K562 (cell line): ENCODE data around the gene CASKIN2.

Source experiments
- CAMTA2 ChIP-seq: fragments of 250-450 bp; sonication (Bioruptor Pico); conservative IDR thresholded peaks from 2 replicates; pipeline ENCODE4 v1.5.1; 2022
- CREB1 ChIP-seq, 2 experiments: sonication (generic) in 1 of 2; formaldehyde crosslinking in 1 of 2; IDR thresholded peaks; 2 replicates each; pipeline versions ENCODE4 v1.6.1 to v1.8.0; 2012 to 2022; ENCODE audit warnings: inconsistent platforms in 1 of 2, mild to moderate bottlenecking in 1 of 2, missing genetic modification reagents in 1 of 2, moderate library complexity in 1 of 2
- PHB2 ChIP-seq: fragments of 450-650 bp; IDR thresholded peaks from 2 replicates; pipeline ENCODE4 v1.6.1; 2017; ENCODE audit warnings: low read depth
- TEAD2 ChIP-seq: fragments of 450-650 bp; IDR thresholded peaks from 2 replicates; pipeline ENCODE4 v1.6.1; 2016; ENCODE audit warnings: missing genetic modification characterization, control low read depth, missing compliant biosample characterization
- ZNF23 ChIP-seq: fragments of 250-450 bp; sonication (Bioruptor Pico); IDR thresholded peaks from 2 replicates; pipeline ENCODE4 v1.4.0; 2020; ENCODE audit warnings: mild to moderate bottlenecking
- ZNF384 ChIP-seq: IDR thresholded peaks from 2 replicates; pipeline ENCODE4 v1.6.1; 2012; ENCODE audit warnings: low read depth, low read length, improper control_type of control experiment
- ZNF764 ChIP-seq: fragments of 250-450 bp; sonication (Bioruptor Pico); IDR thresholded peaks from 2 replicates; pipeline ENCODE4 v1.4.0; 2020; ENCODE audit warnings: low read depth, mild to moderate bottlenecking, moderate library complexity
- TF ChIP-seq, protein P1 (sequence below), 3 experiments: IDR thresholded peaks in 2 of 3; conservative IDR thresholded peaks in 1 of 3; 2 replicates each; pipeline ENCODE4 v1.5.1; 2011 to 2012; ENCODE audit warnings: low read length in 3 of 3, mild to moderate bottlenecking in 3 of 3, control low read depth in 2 of 3, improper control_type of control experiment in 1 of 3, inconsistent platforms in 1 of 3, low read depth in 1 of 3, mixed read lengths in 1 of 3, moderate library complexity in 1 of 3; ENCODE audit not compliant: insufficient read depth in 2 of 3
- TF ChIP-seq, protein P2 (sequence below): fragments of 450-650 bp; IDR thresholded peaks from 2 replicates; pipeline ENCODE4 v1.6.1; 2014; ENCODE audit warnings: low read depth, mild to moderate bottlenecking, moderate library complexity, borderline replicate concordance

DNA sequence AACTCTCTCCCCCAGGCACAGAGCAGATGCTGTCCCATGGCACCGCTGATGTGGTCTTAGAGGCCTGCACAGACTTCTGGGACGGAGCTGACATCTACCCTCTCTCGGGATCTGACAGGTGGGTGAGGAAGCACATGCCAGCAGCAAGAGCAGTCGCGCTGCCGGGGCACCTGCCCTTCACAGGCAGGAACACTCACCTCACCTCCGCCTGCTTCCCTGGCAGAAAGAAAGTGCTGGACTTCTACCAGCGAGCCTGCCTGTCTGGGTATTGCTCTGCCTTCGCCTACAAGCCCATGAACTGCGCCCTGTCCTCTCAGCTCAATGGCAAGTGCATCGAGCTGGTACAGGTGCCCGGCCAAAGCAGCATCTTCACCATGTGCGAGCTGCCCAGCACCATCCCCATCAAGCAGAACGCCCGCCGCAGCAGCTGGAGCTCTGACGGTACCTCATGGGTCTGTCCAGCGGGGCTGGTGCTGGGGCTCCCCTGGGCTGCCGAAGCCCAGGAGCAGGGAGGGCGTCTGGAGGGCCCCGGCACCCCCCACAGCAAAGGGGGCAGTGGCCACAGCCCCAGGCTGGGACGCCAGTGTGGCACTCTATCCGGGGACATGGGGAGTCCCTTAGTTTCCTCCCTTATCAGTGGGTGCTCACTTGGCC, 21.7 kb downstream of the CASKIN2 start:
- no peak for TF ChIP-seq CAMTA2 (CRISPR knock-in tag)
- TF ChIP-seq ZNF384, result no peak
- TF ChIP-seq CREB1 (IDR thresholded peaks at IDR 0.05), result no peak
- TF ChIP-seq CREB1 (CRISPR knock-in tag; IDR thresholded peaks at IDR 0.05), result no peak
- no peak for TF ChIP-seq PHB2
- no peak for TF ChIP-seq ZNF23 (CRISPR knock-in tag)
- TF ChIP-seq, protein P1, sequence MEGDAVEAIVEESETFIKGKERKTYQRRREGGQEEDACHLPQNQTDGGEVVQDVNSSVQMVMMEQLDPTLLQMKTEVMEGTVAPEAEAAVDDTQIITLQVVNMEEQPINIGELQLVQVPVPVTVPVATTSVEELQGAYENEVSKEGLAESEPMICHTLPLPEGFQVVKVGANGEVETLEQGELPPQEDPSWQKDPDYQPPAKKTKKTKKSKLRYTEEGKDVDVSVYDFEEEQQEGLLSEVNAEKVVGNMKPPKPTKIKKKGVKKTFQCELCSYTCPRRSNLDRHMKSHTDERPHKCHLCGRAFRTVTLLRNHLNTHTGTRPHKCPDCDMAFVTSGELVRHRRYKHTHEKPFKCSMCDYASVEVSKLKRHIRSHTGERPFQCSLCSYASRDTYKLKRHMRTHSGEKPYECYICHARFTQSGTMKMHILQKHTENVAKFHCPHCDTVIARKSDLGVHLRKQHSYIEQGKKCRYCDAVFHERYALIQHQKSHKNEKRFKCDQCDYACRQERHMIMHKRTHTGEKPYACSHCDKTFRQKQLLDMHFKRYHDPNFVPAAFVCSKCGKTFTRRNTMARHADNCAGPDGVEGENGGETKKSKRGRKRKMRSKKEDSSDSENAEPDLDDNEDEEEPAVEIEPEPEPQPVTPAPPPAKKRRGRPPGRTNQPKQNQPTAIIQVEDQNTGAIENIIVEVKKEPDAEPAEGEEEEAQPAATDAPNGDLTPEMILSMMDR (IDR thresholded peaks at IDR 0.05 in 2 of 3, conservative IDR thresholded peaks at IDR 0.05 in 1 of 3; ENCODE audit: insufficient read depth in 2 of 3, low read depth in 1 of 3, low read length in 3 of 3), result no peak
- no peak for TF ChIP-seq ZNF764 (CRISPR knock-in tag)
- no peak for TF ChIP-seq TEAD2
- TF ChIP-seq, protein P2, sequence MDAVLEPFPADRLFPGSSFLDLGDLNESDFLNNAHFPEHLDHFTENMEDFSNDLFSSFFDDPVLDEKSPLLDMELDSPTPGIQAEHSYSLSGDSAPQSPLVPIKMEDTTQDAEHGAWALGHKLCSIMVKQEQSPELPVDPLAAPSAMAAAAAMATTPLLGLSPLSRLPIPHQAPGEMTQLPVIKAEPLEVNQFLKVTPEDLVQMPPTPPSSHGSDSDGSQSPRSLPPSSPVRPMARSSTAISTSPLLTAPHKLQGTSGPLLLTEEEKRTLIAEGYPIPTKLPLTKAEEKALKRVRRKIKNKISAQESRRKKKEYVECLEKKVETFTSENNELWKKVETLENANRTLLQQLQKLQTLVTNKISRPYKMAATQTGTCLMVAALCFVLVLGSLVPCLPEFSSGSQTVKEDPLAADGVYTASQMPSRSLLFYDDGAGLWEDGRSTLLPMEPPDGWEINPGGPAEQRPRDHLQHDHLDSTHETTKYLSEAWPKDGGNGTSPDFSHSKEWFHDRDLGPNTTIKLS, result no peak
